ENCODE measurements around the gene VTI1A. TPM values are rescaled to one million over a fixed set of nuclear protein-coding genes. Genes with fewer than 3 reads are reported as not detected.
"Not testable (repeated sequence)": the region's sequence is repeated elsewhere in the genome, so short reads cannot be mapped to it uniquely, and the experiment has no call there.

The VTI1A gene
- total and polyA plus RNA-seq, 7 donors, result 9.9 to 31.5 (median 20.1) TPM

DNA sequence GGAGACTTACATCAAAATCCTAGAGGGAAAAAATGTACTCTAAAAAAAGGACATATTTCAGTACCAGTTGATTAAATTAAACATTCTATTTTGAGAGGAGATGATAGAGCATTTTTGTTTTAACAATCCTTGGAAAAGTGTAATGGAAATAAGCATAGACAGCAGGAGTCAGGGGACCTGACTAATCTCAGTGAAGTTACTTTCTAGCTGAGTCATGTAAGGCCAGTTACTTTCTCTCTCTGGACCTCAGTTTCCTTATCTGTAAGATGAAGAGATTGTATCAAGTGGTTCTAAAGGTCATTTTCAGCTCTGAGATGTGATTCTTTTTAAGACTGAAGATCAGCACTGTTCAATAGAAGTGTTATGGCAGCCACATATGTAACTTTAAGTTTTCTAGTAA is 44.1 kb downstream of the VTI1A start:
- TF ChIP-seq, protein P1, sequence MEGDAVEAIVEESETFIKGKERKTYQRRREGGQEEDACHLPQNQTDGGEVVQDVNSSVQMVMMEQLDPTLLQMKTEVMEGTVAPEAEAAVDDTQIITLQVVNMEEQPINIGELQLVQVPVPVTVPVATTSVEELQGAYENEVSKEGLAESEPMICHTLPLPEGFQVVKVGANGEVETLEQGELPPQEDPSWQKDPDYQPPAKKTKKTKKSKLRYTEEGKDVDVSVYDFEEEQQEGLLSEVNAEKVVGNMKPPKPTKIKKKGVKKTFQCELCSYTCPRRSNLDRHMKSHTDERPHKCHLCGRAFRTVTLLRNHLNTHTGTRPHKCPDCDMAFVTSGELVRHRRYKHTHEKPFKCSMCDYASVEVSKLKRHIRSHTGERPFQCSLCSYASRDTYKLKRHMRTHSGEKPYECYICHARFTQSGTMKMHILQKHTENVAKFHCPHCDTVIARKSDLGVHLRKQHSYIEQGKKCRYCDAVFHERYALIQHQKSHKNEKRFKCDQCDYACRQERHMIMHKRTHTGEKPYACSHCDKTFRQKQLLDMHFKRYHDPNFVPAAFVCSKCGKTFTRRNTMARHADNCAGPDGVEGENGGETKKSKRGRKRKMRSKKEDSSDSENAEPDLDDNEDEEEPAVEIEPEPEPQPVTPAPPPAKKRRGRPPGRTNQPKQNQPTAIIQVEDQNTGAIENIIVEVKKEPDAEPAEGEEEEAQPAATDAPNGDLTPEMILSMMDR (IDR thresholded peaks at IDR 0.05), result no peak
- intact Hi-C loops (cut with DNase I), result no loop called here
- H3K27ac ChIP-seq, result no peak overlapping the region
- ATAC-seq (no peak), DNase-seq (no peak)
- H3K4me3 ChIP-seq, result no peak overlapping the region
- no peaks in the 10 kb centered on the region for H3K36me3 ChIP-seq (ENCODE audit: insufficient read depth in 1 of 2, low read depth in 1 of 2)
- no peaks in the 10 kb centered on the region for H3K27me3 ChIP-seq (ENCODE audit: insufficient read depth in 3 of 3, low read length in 2 of 3)
- H3K4me1 ChIP-seq, result peaks cover 10% of the 10 kb centered on the region
- H3K9me3 ChIP-seq, result no peaks in the 10 kb centered on the region

DNA sequence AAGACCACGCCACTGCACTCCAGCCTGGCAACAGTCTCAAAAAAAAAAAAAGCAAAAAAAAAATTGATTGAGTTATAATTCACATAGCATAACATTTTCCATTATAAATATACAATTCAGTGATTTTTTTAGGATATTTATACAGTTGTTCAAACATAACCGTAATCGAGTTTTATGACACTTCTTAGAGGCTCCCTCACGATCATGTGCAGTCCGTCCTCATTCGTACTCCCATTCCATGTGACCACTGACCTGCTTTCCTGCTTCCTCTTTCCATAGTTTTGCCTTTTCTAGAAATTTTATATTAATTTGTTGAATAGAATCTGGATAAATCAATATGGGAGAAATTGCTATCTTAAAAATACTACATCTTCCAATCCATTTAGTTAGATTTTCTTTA is 45.7 kb downstream of the VTI1A start:
- H3K36me3 ChIP-seq (ENCODE audit: insufficient read depth in 1 of 2, low read depth in 1 of 2), result no peaks in the 10 kb centered on the region
- TF ChIP-seq, protein P1 (IDR thresholded peaks at IDR 0.05), result no peak
- peaks cover 10% of the 10 kb centered on the region for H3K4me1 ChIP-seq
- 98 to 100% (median 100%) methylated on average over 6 of the region's 6 CpGs for WGBS, 3 donors
- H3K27me3 ChIP-seq (ENCODE audit: insufficient read depth in 3 of 3, low read length in 2 of 3), result no peaks in the 10 kb centered on the region
- H3K27ac ChIP-seq, result no peak overlapping the region
- DNase-seq (no peak), ATAC-seq (no peak)
- no peak overlapping the region for H3K4me3 ChIP-seq
- H3K9me3 ChIP-seq, result no peaks in the 10 kb centered on the region
- intact Hi-C loops (cut with DNase I), result no loop called here

DNA sequence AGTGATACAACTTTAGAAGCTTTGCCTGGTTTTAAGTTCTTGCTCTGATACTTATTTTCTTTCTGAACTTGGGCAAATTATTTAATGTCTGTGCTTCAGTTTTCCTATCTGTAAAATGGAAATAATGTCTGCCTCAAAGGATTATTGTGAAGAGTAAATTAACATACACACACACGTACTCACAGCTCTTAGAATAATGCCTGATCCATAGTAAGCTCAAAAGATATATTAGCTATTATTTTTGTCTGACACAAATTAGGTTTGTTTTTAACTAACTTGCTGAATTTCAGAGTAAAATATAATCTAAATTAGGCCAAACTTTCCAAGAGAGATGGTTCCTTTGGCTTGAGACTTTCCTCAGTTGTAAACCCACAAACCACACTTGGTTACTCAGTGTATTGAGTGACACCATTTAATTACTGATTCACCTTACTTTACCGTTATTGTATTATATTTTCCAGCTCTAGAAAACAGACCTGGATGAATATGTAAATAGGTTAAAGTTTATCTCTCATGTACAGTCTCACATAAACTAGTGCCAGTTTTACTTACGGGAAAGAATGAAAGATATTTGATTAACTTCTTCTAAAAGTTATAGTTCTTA is 50.4 kb downstream of the VTI1A start:
- ATAC-seq (no peak), DNase-seq (no peak)
- intact Hi-C loops (cut with DNase I), result no loop called here
- 91 to 95% (median 93%) methylated on average over 3 of the region's 3 CpGs for WGBS, 3 donors
- TF ChIP-seq, protein P1 (IDR thresholded peaks at IDR 0.05), result no peak
- Histone ChIP-seq H3K4me3 (no peak overlapping the region), H3K36me3 (ENCODE audit: insufficient read depth in 1 of 2, low read depth in 1 of 2) (no peaks in the 10 kb centered on the region), H3K27ac (no peak overlapping the region), H3K9me3 (no peaks in the 10 kb centered on the region), H3K4me1 (no peaks in the 10 kb centered on the region), H3K27me3 (ENCODE audit: insufficient read depth in 3 of 3, low read length in 2 of 3) (no peaks in the 10 kb centered on the region)

DNA sequence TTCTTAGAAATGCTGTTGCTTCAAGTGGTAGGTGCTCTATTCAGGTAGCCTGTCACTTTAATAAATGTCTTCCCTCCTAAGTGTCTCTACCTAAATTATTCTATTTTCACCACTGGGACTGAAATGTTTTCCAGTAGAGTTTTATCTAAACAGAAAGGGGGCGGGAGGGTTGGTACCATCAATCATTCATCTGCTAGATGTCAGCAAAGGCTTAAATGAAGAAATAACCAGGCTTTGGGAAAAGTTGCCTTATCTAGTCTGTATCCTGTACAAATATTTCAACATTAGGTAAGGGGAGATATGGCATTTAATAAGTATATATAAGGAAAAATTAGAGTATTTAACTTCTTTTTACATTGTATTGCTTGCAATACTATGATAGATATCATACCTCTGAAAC is 51.8 kb downstream of the VTI1A start:
- intact Hi-C loops (cut with DNase I), result no loop called here
- H3K36me3 ChIP-seq (ENCODE audit: insufficient read depth in 1 of 2, low read depth in 1 of 2), result no peaks in the 10 kb centered on the region
- H3K4me3 ChIP-seq, result no peak overlapping the region
- no peaks in the 10 kb centered on the region for H3K27me3 ChIP-seq (ENCODE audit: insufficient read depth in 3 of 3, low read length in 2 of 3)
- no peaks in the 10 kb centered on the region for H3K4me1 ChIP-seq
- 91 to 95% (median 92%) methylated on average over 1 of the region's 1 CpG for WGBS, 3 donors
- TF ChIP-seq, protein P1 (IDR thresholded peaks at IDR 0.05), result no peak
- DNase-seq, result no peak
- ATAC-seq, result no peak
- no peak overlapping the region for H3K27ac ChIP-seq
- H3K9me3 ChIP-seq, result no peaks in the 10 kb centered on the region

DNA sequence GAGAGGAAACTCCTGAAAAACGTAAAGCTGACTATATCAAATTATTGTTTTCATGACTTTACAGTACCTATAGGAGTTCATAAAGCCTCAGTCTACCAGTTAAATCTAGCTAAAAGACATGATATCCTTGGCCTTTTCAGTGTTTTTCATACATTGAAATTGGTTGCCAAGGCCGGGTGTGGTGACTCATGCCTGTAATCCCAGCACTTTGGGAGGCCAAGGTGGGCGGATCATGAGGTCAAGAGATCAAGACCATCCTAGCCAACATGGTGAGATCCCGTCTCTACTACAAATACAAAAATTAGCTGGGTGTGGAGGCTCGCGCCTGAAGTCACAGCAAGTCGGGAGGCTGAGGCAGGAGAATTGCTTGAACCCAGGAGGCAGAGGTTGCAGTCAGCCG is 53.0 kb downstream of the VTI1A start:
- ATAC-seq, result not testable (repeated sequence)
- WGBS, 3 donors, result 94 to 96% (median 96%) methylated on average over 8 of the region's 8 CpGs

More for the DNA sequence above, 53.0 kb downstream of the VTI1A start:
- intact Hi-C loops (cut with DNase I); H3K4me1 ChIP-seq; H3K4me3 ChIP-seq; DNase-seq; H3K27ac ChIP-seq; H3K27me3 ChIP-seq (ENCODE audit: insufficient read depth in 3 of 3, low read length in 2 of 3); H3K36me3 ChIP-seq (ENCODE audit: insufficient read depth in 1 of 2, low read depth in 1 of 2); H3K9me3 ChIP-seq: not testable (repeated sequence)
